ENCODE measurements around the gene FGF2.

DNA sequence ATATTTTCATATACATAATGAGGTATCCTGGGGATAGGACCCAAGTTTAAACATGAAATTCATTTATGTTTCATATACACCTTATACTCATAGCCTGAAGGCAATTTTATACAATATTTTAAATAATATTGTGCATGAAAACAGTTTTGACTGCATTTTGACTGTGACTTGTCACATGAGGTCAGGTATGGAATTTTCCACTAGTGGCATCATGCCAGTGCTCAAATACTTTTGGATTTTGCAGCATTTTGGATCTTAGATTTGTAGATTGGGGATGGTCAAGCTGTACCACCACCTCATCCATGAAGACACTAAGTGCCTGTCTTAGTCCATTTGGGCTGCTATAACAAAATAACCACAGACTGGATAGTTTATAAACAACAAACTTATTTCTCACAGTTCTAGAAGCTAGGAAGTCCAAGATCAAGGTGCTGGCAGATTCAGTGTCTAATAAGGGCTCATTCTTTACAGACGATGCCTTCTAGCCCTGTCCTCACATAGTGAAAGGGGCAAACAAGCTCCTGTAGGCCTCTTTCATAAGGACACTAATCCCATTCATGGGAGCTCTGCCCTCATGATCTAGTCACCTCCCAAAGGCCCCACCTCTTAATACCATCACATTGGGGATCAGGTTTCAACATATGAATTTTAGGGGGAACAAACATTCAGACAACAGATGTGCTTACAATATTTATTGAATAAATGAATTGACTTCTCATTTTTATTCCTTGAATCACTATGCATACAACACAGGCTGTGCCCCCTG is 86.4 kb downstream of the FGF2 start:
- TF ChIP-seq CTCF (IDR thresholded peaks at IDR 0.05; ENCODE audit: low read length) (no peak), EZH2 (optimal IDR thresholded peaks at IDR 0.05; ENCODE audit: low read depth, low read length) (no peak), EZH2phosphoT487 (IDR thresholded peaks at IDR 0.05; ENCODE audit: low read length) (no peak)

All from MM.1S (cell line).